Measurements from ENCODE around the gene TBC1D7.

TBC1D7 gene

DNA sequence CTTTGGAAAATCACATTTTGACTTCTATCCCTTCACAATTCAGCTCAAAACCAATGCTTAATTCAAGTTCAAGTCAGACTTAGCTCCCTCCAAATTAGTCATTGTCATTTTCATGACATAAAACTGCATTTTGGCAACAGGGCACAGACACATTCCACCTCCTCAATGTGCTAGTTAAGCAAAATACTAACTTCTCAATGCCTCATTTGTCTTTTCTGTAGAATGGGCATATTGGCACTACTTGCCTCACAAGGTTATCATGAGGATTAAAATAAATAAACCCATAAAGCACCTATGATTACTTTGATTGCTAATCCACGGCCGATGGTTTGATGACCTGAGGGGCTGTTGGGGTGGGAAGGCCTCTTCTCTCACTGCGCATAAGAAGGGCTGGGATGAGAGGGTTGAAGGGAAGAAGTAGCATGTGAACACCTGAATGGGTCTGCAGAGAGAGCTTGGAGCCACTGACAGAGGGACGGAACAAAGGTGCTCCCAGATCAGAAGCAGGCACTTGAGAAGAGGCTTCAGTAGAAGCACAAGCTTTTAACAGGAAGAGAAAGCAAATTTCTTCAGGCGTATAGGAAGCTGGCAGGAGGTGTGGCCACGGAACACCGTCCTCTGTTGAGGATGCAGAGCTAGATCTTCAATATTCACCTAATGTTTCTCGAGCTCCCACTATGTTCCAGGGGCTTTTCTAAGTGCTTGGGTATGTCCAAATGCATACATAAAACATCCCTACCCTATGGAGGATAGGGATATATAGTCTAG, 11.7 kb upstream of the TBC1D7 start:
- Histone ChIP-seq H3K4me3 (ENCODE audit: low read depth, low read length) (no peak overlapping the region), H3K9me3 (ENCODE audit: control insufficient read depth, insufficient read depth, low read depth, low read length) (no peaks in the 10 kb centered on the region), H3K27ac (ENCODE audit: extremely low read depth, low read depth, low read length) (no peak overlapping the region), H3K36me3 (ENCODE audit: control insufficient read depth in 2 of 2, insufficient read depth in 1 of 2, low read length in 2 of 2) (no peaks in the 10 kb centered on the region), H3K4me1 (ENCODE audit: control insufficient read depth, insufficient read depth, low read length) (no peaks in the 10 kb centered on the region)
- ChIA-PET POLR2A (interaction anchor here (1.1 to 1.2 kb wide), 2 partner anchors 12 to 235 kb away, joined by 3 read pairs; partner anchors contain the start of genes SIRT5 and TBC1D7), CTCF (interaction anchor here (1.1 to 3.9 kb wide), 3 partner anchors 9 to 198 kb away, joined by 3 to 23 read pairs (median 3); no protein-coding TSS in a partner anchor)
- no peak for TF ChIP-seq ZNF146 (tag by site-specific recombination; IDR thresholded peaks at IDR 0.05)
- TF ChIP-seq, protein P1, sequence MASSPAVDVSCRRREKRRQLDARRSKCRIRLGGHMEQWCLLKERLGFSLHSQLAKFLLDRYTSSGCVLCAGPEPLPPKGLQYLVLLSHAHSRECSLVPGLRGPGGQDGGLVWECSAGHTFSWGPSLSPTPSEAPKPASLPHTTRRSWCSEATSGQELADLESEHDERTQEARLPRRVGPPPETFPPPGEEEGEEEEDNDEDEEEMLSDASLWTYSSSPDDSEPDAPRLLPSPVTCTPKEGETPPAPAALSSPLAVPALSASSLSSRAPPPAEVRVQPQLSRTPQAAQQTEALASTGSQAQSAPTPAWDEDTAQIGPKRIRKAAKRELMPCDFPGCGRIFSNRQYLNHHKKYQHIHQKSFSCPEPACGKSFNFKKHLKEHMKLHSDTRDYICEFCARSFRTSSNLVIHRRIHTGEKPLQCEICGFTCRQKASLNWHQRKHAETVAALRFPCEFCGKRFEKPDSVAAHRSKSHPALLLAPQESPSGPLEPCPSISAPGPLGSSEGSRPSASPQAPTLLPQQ (tag by site-specific recombination; IDR thresholded peaks at IDR 0.05) = no peak
- TF ChIP-seq ZNF174 (tag by site-specific recombination; IDR thresholded peaks at IDR 0.05) = no peak
- TF ChIP-seq ZNF184 (tag by site-specific recombination; IDR thresholded peaks at IDR 0.05) = no peak
- no peak for TF ChIP-seq KLF1 (tag by site-specific recombination; IDR thresholded peaks at IDR 0.05)
- TF ChIP-seq MEIS1 (CRISPR knock-in tag; IDR thresholded peaks at IDR 0.05; ENCODE audit: borderline replicate concordance) = no peak
- TF ChIP-seq ZNF175 (tag by site-specific recombination; IDR thresholded peaks at IDR 0.05) = no peak
- no peak for TF ChIP-seq ZNF140 (tag by site-specific recombination; IDR thresholded peaks at IDR 0.05)
- no peak for TF ChIP-seq ZNF658 (tag by site-specific recombination; IDR thresholded peaks at IDR 0.05)
- TF ChIP-seq, protein P2, sequence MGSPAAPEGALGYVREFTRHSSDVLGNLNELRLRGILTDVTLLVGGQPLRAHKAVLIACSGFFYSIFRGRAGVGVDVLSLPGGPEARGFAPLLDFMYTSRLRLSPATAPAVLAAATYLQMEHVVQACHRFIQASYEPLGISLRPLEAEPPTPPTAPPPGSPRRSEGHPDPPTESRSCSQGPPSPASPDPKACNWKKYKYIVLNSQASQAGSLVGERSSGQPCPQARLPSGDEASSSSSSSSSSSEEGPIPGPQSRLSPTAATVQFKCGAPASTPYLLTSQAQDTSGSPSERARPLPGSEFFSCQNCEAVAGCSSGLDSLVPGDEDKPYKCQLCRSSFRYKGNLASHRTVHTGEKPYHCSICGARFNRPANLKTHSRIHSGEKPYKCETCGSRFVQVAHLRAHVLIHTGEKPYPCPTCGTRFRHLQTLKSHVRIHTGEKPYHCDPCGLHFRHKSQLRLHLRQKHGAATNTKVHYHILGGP (tag by site-specific recombination; IDR thresholded peaks at IDR 0.05) = no peak
- TF ChIP-seq, protein P3, sequence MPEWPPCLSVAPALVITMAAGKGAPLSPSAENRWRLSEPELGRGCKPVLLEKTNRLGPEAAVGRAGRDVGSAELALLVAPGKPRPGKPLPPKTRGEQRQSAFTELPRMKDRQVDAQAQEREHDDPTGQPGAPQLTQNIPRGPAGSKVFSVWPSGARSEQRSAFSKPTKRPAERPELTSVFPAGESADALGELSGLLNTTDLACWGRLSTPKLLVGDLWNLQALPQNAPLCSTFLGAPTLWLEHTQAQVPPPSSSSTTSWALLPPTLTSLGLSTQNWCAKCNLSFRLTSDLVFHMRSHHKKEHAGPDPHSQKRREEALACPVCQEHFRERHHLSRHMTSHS (tag by site-specific recombination; IDR thresholded peaks at IDR 0.05) = no peak
- TF ChIP-seq GFI1B (tag by site-specific recombination; IDR thresholded peaks at IDR 0.05) = no peak
- no peak for TF ChIP-seq YY1 (tag by site-specific recombination; IDR thresholded peaks at IDR 0.05)
- TF ChIP-seq ZNF610 (tag by site-specific recombination; IDR thresholded peaks at IDR 0.05; ENCODE audit: borderline replicate concordance) = no peak
- TF ChIP-seq, protein P4, sequence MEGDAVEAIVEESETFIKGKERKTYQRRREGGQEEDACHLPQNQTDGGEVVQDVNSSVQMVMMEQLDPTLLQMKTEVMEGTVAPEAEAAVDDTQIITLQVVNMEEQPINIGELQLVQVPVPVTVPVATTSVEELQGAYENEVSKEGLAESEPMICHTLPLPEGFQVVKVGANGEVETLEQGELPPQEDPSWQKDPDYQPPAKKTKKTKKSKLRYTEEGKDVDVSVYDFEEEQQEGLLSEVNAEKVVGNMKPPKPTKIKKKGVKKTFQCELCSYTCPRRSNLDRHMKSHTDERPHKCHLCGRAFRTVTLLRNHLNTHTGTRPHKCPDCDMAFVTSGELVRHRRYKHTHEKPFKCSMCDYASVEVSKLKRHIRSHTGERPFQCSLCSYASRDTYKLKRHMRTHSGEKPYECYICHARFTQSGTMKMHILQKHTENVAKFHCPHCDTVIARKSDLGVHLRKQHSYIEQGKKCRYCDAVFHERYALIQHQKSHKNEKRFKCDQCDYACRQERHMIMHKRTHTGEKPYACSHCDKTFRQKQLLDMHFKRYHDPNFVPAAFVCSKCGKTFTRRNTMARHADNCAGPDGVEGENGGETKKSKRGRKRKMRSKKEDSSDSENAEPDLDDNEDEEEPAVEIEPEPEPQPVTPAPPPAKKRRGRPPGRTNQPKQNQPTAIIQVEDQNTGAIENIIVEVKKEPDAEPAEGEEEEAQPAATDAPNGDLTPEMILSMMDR (tag by site-specific recombination; IDR thresholded peaks at IDR 0.05) = no peak

DNA sequence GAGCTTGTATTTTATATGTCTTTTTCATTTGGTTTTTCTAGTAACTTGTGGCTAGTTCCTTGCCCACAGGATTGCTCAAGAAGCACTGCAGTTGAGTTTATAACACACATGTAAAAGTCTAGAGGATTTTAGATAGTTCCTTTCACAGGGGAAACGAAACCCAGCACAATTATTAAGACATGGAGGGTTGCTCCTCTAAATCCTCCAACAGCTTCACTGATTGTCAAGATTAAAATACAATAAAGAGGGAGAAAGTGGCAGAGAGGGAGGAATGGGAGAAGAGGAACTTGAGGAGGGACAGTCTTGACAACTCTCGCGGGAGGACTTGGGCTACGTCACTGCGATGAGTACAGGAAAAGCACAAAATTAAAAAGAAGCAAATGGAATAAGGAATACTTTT, 9.7 kb upstream of the TBC1D7 start:
- no peaks in the 10 kb centered on the region for H3K36me3 ChIP-seq (ENCODE audit: control insufficient read depth in 2 of 2, insufficient read depth in 1 of 2, low read length in 2 of 2)
- H3K4me1 ChIP-seq (ENCODE audit: control insufficient read depth, insufficient read depth, low read length) = no peaks in the 10 kb centered on the region
- H3K9me3 ChIP-seq (ENCODE audit: control insufficient read depth, insufficient read depth, low read depth, low read length) = no peaks in the 10 kb centered on the region
- ChIA-PET POLR2A (interaction anchor here (0.8 to 1.3 kb wide), 2 partner anchors 11 to 41 kb away, joined by 3 read pairs; no protein-coding TSS in a partner anchor), CTCF (interaction anchor here (0.6 to 3.9 kb wide), 19 partner anchors 9 to 357 kb away, joined by 3 to 23 read pairs (median 4); partner anchors contain the start of genes NOL7 and SIRT5)
- no peak overlapping the region for H3K27ac ChIP-seq (ENCODE audit: extremely low read depth, low read depth, low read length)
- no peak overlapping the region for H3K4me3 ChIP-seq (ENCODE audit: low read depth, low read length)
- TF ChIP-seq, protein P5, sequence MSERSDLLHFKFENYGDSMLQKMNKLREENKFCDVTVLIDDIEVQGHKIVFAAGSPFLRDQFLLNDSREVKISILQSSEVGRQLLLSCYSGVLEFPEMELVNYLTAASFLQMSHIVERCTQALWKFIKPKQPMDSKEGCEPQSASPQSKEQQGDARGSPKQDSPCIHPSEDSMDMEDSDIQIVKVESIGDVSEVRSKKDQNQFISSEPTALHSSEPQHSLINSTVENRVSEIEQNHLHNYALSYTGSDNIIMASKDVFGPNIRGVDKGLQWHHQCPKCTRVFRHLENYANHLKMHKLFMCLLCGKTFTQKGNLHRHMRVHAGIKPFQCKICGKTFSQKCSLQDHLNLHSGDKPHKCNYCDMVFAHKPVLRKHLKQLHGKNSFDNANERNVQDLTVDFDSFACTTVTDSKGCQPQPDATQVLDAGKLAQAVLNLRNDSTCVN (tag by site-specific recombination; optimal IDR thresholded peaks at IDR 0.05) = no peak
- TF ChIP-seq ZNF311 (tag by site-specific recombination; IDR thresholded peaks at IDR 0.05; ENCODE audit: borderline replicate concordance) (no peak), ZNF133 (tag by site-specific recombination; IDR thresholded peaks at IDR 0.05) (no peak), ZFP41 (tag by site-specific recombination; IDR thresholded peaks at IDR 0.05; ENCODE audit: borderline replicate concordance) (no peak), ZNF37A (tag by site-specific recombination; IDR thresholded peaks at IDR 0.05) (no peak), ZNF274 (IDR thresholded peaks at IDR 0.05; ENCODE audit: low read length) (no peak), ZNF274 (tag by site-specific recombination; IDR thresholded peaks at IDR 0.05; ENCODE audit: borderline replicate concordance) (no peak)
- TF ChIP-seq, protein P6, sequence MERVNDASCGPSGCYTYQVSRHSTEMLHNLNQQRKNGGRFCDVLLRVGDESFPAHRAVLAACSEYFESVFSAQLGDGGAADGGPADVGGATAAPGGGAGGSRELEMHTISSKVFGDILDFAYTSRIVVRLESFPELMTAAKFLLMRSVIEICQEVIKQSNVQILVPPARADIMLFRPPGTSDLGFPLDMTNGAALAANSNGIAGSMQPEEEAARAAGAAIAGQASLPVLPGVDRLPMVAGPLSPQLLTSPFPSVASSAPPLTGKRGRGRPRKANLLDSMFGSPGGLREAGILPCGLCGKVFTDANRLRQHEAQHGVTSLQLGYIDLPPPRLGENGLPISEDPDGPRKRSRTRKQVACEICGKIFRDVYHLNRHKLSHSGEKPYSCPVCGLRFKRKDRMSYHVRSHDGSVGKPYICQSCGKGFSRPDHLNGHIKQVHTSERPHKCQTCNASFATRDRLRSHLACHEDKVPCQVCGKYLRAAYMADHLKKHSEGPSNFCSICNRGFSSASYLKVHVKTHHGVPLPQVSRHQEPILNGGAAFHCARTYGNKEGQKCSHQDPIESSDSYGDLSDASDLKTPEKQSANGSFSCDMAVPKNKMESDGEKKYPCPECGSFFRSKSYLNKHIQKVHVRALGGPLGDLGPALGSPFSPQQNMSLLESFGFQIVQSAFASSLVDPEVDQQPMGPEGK (tag by site-specific recombination; IDR thresholded peaks at IDR 0.05) = no peak

Data from HEK293 (cell line).